K562 (cell line): ENCODE results near the gene RACGAP1. TPM values are rescaled to one million over a fixed set of nuclear protein-coding genes. Genes with fewer than 3 reads are reported as not detected.

Experiments used
- ARID4B ChIP-seq: sonication (generic); formaldehyde crosslinking; IDR thresholded peaks from 2 replicates; pipeline ENCODE4 v1.8.0; 2022; ENCODE audit warnings: mild to moderate bottlenecking, missing genetic modification reagents
- CTCF ChIP-seq, 3 experiments: IDR thresholded peaks in 2 of 3; conservative IDR thresholded peaks in 1 of 3; 2 replicates each; pipeline ENCODE4 v1.5.1; 2011 to 2012; ENCODE audit warnings: low read length in 3 of 3, mild to moderate bottlenecking in 3 of 3, control low read depth in 2 of 3, improper control_type of control experiment in 1 of 3, inconsistent platforms in 1 of 3, low read depth in 1 of 3, mixed read lengths in 1 of 3, moderate library complexity in 1 of 3; ENCODE audit not compliant: insufficient read depth in 2 of 3
- E2F8 ChIP-seq: fragments of 450-650 bp; IDR thresholded peaks from 2 replicates; pipeline ENCODE4 v1.7.1; 2018; ENCODE audit warnings: mild to moderate bottlenecking, low read depth; ENCODE audit not compliant: partially characterized antibody
- FOXP1 ChIP-seq: sonication (generic); formaldehyde crosslinking; IDR thresholded peaks from 2 replicates; pipeline ENCODE4 v1.8.0; 2022; ENCODE audit warnings: mild to moderate bottlenecking, missing genetic modification reagents
- GATAD2A ChIP-seq: fragments of 450-650 bp; IDR thresholded peaks from 2 replicates; pipeline ENCODE4 v1.6.1; 2017
- GTF2B ChIP-seq: IDR thresholded peaks from 2 replicates; pipeline ENCODE4 v1.6.1; 2011; ENCODE audit not compliant: insufficient read length; ENCODE audit errors: extremely low read depth
- KDM2B ChIP-seq: fragments of 250-450 bp; sonication (Bioruptor Pico); IDR thresholded peaks from 2 replicates; pipeline ENCODE4 v1.8.0; 2021; ENCODE audit warnings: mild to moderate bottlenecking, moderate library complexity
- KLF16 ChIP-seq: IDR thresholded peaks from 2 replicates; pipeline ENCODE4 v1.6.1; 2016; ENCODE audit warnings: antibody characterized with exemption
- PREB ChIP-seq: sonication (generic); formaldehyde crosslinking; IDR thresholded peaks from 2 replicates; pipeline ENCODE4 v1.8.1; 2023; ENCODE audit warnings: mild to moderate bottlenecking, missing genetic modification reagents
- XRCC5 ChIP-seq: fragments of 200-400 bp; formaldehyde crosslinking; IDR thresholded peaks from 2 replicates; pipeline ENCODE4 v1.6.1; 2017; ENCODE audit warnings: low read depth, mild to moderate bottlenecking, low read length
- ZNF316 ChIP-seq: fragments of 450-650 bp; IDR thresholded peaks from 2 replicates; pipeline ENCODE4 v1.6.1; 2016
- ZNF696 ChIP-seq: fragments of 250-450 bp; sonication (Bioruptor Pico); conservative IDR thresholded peaks from 2 replicates; pipeline ENCODE4 v1.4.0; 2020; ENCODE audit warnings: mild to moderate bottlenecking, moderate library complexity
- ZNF699 ChIP-seq: fragments of 250-450 bp; sonication (Bioruptor Pico); IDR thresholded peaks from 2 replicates; pipeline ENCODE4 v1.8.0; 2021; ENCODE audit warnings: mild to moderate bottlenecking, moderate library complexity; ENCODE audit not compliant: insufficient replicate concordance
- polyA plus RNA-seq, 8 experiments: library from polyadenylated mRNA; depleted of rRNA in 4 of 8; stranded (reverse) in 5 of 8; unstranded in 3 of 8; fragments of >200 nt; fragmentation: Nextera tagmentation in 2 of 8; fragmentation: Illumina TruSeq in 1 of 8; extraction: Ambion mirVana in 2 of 8; extraction: Trizol in 1 of 8; gene quantifications; 2 replicates each; pipeline versions ENCODE4 v1.2.1 to v1.2.3, GENCODE V29; 2011 to 2014; ENCODE audit warnings: inconsistent platforms in 1 of 8, missing spikeins in 1 of 8
- total RNA-seq, 7 experiments: library from RNA; depleted of rRNA in 6 of 7; stranded (reverse); fragments of >200 nt in 6 of 7; fragmentation: Illumina TruSeq in 2 of 7; extraction: Trizol in 2 of 7; gene quantifications; 2 replicates each; pipeline versions ENCODE4 v1.2.1 to v1.2.3, GENCODE V29; 2011 to 2021; ENCODE audit warnings: low replicate concordance in 1 of 7
- TF ChIP-seq, protein P1 (sequence below): sonication (generic); formaldehyde crosslinking; IDR thresholded peaks from 2 replicates; pipeline ENCODE4 v1.8.0; 2022; ENCODE audit warnings: mild to moderate bottlenecking, missing genetic modification reagents
- TF ChIP-seq, protein P2 (sequence below): IDR thresholded peaks from 2 replicates; pipeline ENCODE4 v1.6.1; 2016; ENCODE audit warnings: missing genetic modification characterization, missing compliant biosample characterization

Gene RACGAP1
- total and polyA plus RNA-seq, 9 of the 15 experiments (the other 6 are each of a cell fraction or from before 2014, with no cell fraction given) = 56.4 to 92.9 (median 71.8) TPM

- TF ChIP-seq CTCF (IDR thresholded peaks at IDR 0.05 in 2 of 3, conservative IDR thresholded peaks at IDR 0.05 in 1 of 3; ENCODE audit: insufficient read depth in 2 of 3, low read depth in 1 of 3, low read length in 3 of 3) (0 out of 6 replicates have a peak, but pooled peaks of 1 of the 3 experiments have one; percentile 11), ZNF699 (CRISPR knock-in tag) (no peak), XRCC5 (no peak), KLF16 (peak; percentile 84), PREB (CRISPR knock-in tag) (no peak), ARID4B (no peak), GTF2B (no peak), FOXP1 (no peak), E2F8 (no peak), ZNF696 (CRISPR knock-in tag) (no peak), KDM2B (no peak), GATAD2A (no peak), ZNF316 (no peak)
- TF ChIP-seq, protein P1, sequence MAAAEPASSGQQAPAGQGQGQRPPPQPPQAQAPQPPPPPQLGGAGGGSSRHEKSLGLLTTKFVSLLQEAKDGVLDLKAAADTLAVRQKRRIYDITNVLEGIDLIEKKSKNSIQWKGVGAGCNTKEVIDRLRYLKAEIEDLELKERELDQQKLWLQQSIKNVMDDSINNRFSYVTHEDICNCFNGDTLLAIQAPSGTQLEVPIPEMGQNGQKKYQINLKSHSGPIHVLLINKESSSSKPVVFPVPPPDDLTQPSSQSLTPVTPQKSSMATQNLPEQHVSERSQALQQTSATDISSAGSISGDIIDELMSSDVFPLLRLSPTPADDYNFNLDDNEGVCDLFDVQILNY (CRISPR knock-in tag) = no peak
- TF ChIP-seq, protein P2, sequence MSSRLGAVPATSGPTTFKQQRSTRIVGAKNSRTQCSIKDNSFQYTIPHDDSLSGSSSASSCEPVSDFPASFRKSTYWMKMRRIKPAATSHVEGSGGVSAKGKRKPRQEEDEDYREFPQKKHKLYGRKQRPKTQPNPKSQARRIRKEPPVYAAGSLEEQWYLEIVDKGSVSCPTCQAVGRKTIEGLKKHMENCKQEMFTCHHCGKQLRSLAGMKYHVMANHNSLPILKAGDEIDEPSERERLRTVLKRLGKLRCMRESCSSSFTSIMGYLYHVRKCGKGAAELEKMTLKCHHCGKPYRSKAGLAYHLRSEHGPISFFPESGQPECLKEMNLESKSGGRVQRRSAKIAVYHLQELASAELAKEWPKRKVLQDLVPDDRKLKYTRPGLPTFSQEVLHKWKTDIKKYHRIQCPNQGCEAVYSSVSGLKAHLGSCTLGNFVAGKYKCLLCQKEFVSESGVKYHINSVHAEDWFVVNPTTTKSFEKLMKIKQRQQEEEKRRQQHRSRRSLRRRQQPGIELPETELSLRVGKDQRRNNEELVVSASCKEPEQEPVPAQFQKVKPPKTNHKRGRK (tag) = no peak
Measured at GRCh38 chr12:49983892-49984291, 41.4 kb downstream of the RACGAP1 start (continued).
